Germinal center (tissue), 1 donor: ENCODE results near the gene WNT4.

Source experiments
- DNase-seq: peaks from one replicate; pipeline ENCODE4 v3.0.0; 2012; ENCODE audit warnings: mixed read lengths, low spot score

Gene WNT4

GRCh38 chr1:22129501-22130117 lies 13.3 kb downstream of the WNT4 start:
- no peak for DNase-seq

GRCh38 chr1:22128392-22128791 lies 14.5 kb downstream of the WNT4 start:
- no peak for DNase-seq

- DNase-seq: no peak
Observed at GRCh38 chr1:22127731-22128130, 15.2 kb downstream of the WNT4 start.

GRCh38 chr1:22127248-22127647 lies 15.6 kb downstream of the WNT4 start:
- no peak for DNase-seq

- DNase-seq: no peak
Observed at GRCh38 chr1:22126531-22126930, 16.4 kb downstream of the WNT4 start.

- DNase-seq: no peak
Observed at GRCh38 chr1:22124592-22125229, 18.2 kb downstream of the WNT4 start.

GRCh38 chr1:22123901-22124404 lies 18.9 kb downstream of the WNT4 start:
- DNase-seq: no peak

- DNase-seq: no peak
Observed at GRCh38 chr1:22123071-22123390, 19.9 kb downstream of the WNT4 start.

- DNase-seq: no peak
Observed at GRCh38 chr1:22122273-22123070, 20.4 kb downstream of the WNT4 start.

GRCh38 chr1:22121421-22121911 lies 21.4 kb downstream of the WNT4 start:
- DNase-seq: no peak

GRCh38 chr1:22120469-22120790 lies 22.5 kb downstream of the WNT4 start:
- DNase-seq: no peak

GRCh38 chr1:22119626-22120468 lies 23.1 kb downstream of the WNT4 start:
- DNase-seq: no peak

- no peak for DNase-seq
Observed at GRCh38 chr1:22118291-22118992, 24.5 kb downstream of the WNT4 start.

GRCh38 chr1:22117851-22118250 lies 25.0 kb downstream of the WNT4 start:
- no peak for DNase-seq

- DNase-seq: no peak
Observed at GRCh38 chr1:22117238-22117637, 25.7 kb downstream of the WNT4 start.

GRCh38 chr1:22115286-22115685 lies 27.6 kb downstream of the WNT4 start:
- DNase-seq: no peak

GRCh38 chr1:22114083-22115012 lies 28.5 kb downstream of the WNT4 start:
- DNase-seq: no peak

- DNase-seq: no peak
Observed at GRCh38 chr1:22112554-22112953, 30.3 kb downstream of the WNT4 start.

- no peak for DNase-seq
Observed at GRCh38 chr1:22111620-22112019, 31.3 kb downstream of the WNT4 start.

GRCh38 chr1:22111115-22111514 lies 31.8 kb downstream of the WNT4 start:
- no peak for DNase-seq

- DNase-seq: no peak
Observed at GRCh38 chr1:22110016-22110415, 32.9 kb downstream of the WNT4 start.
